Stomach (tissue), 9 donors: ENCODE measurements around the gene KANSL3. TPM values are rescaled to one million over a fixed set of nuclear protein-coding genes. Genes with fewer than 3 reads are reported as not detected.
A peak's percentile ranks its signal among the peaks of the same experiment; 100 is the strongest.

Source experiments
- DNase-seq, 2 donors: peaks; one replicate each; pipeline versions ENCODE4 v3.0.0 to v3.0.0-alpha.2; 2013 to 2019
- H3K27ac ChIP-seq, 5 donors: fragments of 200-600 bp in 4 of 5; sonication (generic) in 4 of 5; one replicate each; pipeline ENCODE4 v1.5.1; 2013 to 2019; ENCODE audit warnings: mild to moderate bottlenecking in 1 of 5, moderate library complexity in 1 of 5
- H3K27me3 ChIP-seq, 3 donors: fragments of 200-600 bp; sonication (generic); one replicate each; pipeline ENCODE4 v1.5.1; 2017 to 2019; ENCODE audit warnings: mixed run types in 1 of 3
- H3K36me3 ChIP-seq, 4 donors: fragments of 200-600 bp; sonication (generic); 1 replicate in 3 of 4; 2 replicates in 1 of 4; pipeline ENCODE4 v1.5.1; 2016 to 2019
- H3K4me1 ChIP-seq, 4 donors: fragments of 200-600 bp; sonication (generic); one replicate each; pipeline ENCODE4 v1.5.1; 2016 to 2019
- H3K4me3 ChIP-seq, 4 donors: fragments of 200-600 bp; sonication (generic) in 3 of 4; one replicate each; pipeline ENCODE4 v1.5.1; 2016 to 2019; ENCODE audit warnings: mild to moderate bottlenecking in 1 of 4
- H3K9me3 ChIP-seq, 4 donors: fragments of 200-600 bp; sonication (generic); one replicate each; pipeline ENCODE4 v1.5.1; 2016 to 2019
- EP300 ChIP-seq: sonication (generic); formaldehyde crosslinking; IDR thresholded peaks from one replicate; pipeline ENCODE4 v1.6.1; 2017; ENCODE audit warnings: antibody characterized with exemption
- POLR2A ChIP-seq, 4 donors: fragments of 450-650 bp; IDR thresholded peaks; one replicate each; pipeline ENCODE4 v1.6.1; 2016; ENCODE audit warnings: antibody characterized with exemption in 4 of 4, control low read depth in 2 of 4, mild to moderate bottlenecking in 1 of 4, moderate library complexity in 1 of 4
- POLR2AphosphoS5 ChIP-seq, 3 donors: sonication (generic); formaldehyde crosslinking; IDR thresholded peaks; one replicate each; pipeline ENCODE4 v1.6.1; 2016; ENCODE audit warnings: antibody characterized with exemption in 3 of 3
- WGBS, 5 donors: extraction: QIAGEN DNeasy Blood & Tissue Kit in 3 of 5; methylation state at CpG; one replicate each; pipeline versions ENCODE4 v1.1.5 to v1.1.7; 2013 to 2018; 5-methylcytosine and 5-hydroxymethylcytosine counted together
- intact Hi-C: fragments of 100-400 bp; cut with DNase I; formaldehyde crosslinking; loops from one replicate; pipeline ENCODE4 v1.15.1; 2023; ENCODE audit warnings: low total_unique reads
- polyA plus RNA-seq, 3 donors: library from polyadenylated mRNA; stranded (reverse); fragments of 200-250 nt; gene quantifications; one replicate each; pipeline ENCODE4 v1.2.3, GENCODE V29; 2013
- total RNA-seq, 5 donors: library from RNA; depleted of rRNA; stranded (reverse); fragments of >200 nt; gene quantifications; one replicate each; pipeline versions ENCODE4 v1.1.0 to v1.2.3, GENCODE V29; 2014 to 2016
- TF ChIP-seq, protein P1 (sequence below), 7 experiments: fragments of 450-650 bp in 4 of 7; fragments of 200-600 bp in 3 of 7; sonication (generic) in 3 of 7; IDR thresholded peaks; one replicate each; pipeline ENCODE4 v1.5.1; 2016 to 2019; ENCODE audit warnings: antibody characterized with exemption in 7 of 7, control low read depth in 2 of 7, mild to moderate bottlenecking in 1 of 7
- donor health status: healthy with polysubstance abuse.
- donor health status: Bipolar disorder and iron deficiency.
- donor health status: healthy.

The KANSL3 gene
- total and polyA plus RNA-seq, 8 donors, result 13.6 to 139 (median 30.2) TPM

- no peak overlapping the region for H3K27ac ChIP-seq
Measured at GRCh38 chr2:96575785-96576456, 62.2 kb downstream of the KANSL3 start.

DNA sequence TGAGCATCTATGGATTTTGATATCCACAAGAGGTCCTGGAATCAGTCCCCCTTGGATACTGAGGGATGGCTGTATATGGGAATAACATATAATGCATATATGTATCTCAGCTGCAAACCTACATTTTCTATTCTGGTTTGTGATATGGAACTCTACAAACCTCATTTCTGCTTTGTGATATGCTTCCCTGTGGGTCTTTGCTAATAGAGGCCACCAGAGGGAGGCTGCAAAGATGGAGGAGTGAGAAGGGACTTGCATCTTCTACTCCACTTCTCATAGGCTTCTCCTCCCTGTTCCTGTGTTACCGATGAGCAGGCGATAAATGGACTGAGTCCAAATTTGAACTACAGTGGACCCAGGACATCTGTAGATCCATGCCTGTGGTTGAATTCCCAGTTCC lies 63.7 kb downstream of the KANSL3 start:
- peaks cover 0 to 8% (median 2%) of the 10 kb centered on the region in 4 donors for H3K4me1 ChIP-seq
- no peaks in the 10 kb centered on the region for H3K36me3 ChIP-seq
- intact Hi-C loops, result no loop called here
- no peak for DNase-seq
- 97 to 100% (median 98%) methylated on average over 2 of the region's 2 CpGs for WGBS, 5 donors
- H3K4me3 ChIP-seq, result no peak overlapping the region
- TF ChIP-seq POLR2AphosphoS5 (IDR thresholded peaks at IDR 0.05), result no peak
- TF ChIP-seq EP300, result no peak
- TF ChIP-seq POLR2A (IDR thresholded peaks at IDR 0.05), result no peak
- TF ChIP-seq, protein P1, sequence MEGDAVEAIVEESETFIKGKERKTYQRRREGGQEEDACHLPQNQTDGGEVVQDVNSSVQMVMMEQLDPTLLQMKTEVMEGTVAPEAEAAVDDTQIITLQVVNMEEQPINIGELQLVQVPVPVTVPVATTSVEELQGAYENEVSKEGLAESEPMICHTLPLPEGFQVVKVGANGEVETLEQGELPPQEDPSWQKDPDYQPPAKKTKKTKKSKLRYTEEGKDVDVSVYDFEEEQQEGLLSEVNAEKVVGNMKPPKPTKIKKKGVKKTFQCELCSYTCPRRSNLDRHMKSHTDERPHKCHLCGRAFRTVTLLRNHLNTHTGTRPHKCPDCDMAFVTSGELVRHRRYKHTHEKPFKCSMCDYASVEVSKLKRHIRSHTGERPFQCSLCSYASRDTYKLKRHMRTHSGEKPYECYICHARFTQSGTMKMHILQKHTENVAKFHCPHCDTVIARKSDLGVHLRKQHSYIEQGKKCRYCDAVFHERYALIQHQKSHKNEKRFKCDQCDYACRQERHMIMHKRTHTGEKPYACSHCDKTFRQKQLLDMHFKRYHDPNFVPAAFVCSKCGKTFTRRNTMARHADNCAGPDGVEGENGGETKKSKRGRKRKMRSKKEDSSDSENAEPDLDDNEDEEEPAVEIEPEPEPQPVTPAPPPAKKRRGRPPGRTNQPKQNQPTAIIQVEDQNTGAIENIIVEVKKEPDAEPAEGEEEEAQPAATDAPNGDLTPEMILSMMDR (IDR thresholded peaks at IDR 0.05), result no peak
- no peak overlapping the region for H3K27ac ChIP-seq
- no peaks in the 10 kb centered on the region for H3K9me3 ChIP-seq
- no peaks in the 10 kb centered on the region for H3K27me3 ChIP-seq

More at GRCh38 chr2:96575785-96576456, 62.2 kb downstream of the KANSL3 start:
- DNase-seq, result peak in 1 of 2 donors; percentile 36
- Histone ChIP-seq H3K27me3 (no peaks in the 10 kb centered on the region), H3K4me1 (peaks cover 0 to 8% (median 2%) of the 10 kb centered on the region in 4 donors), H3K4me3 (no peak overlapping the region), H3K9me3 (no peaks in the 10 kb centered on the region), H3K36me3 (no peaks in the 10 kb centered on the region)
- TF ChIP-seq POLR2A (IDR thresholded peaks at IDR 0.05) (no peak), EP300 (no peak), POLR2AphosphoS5 (IDR thresholded peaks at IDR 0.05) (no peak)
- TF ChIP-seq, protein P1 (IDR thresholded peaks at IDR 0.05), result no peak
- WGBS, 5 donors, result 19 to 68% (median 60%) methylated on average over 1 of the region's 1 CpG
- intact Hi-C loops, result no loop called here

- Histone ChIP-seq H3K9me3 (no peaks in the 10 kb centered on the region), H3K4me1 (no peaks in the 10 kb centered on the region), H3K27me3 (no peaks in the 10 kb centered on the region), H3K36me3 (no peaks in the 10 kb centered on the region), H3K27ac (no peak overlapping the region), H3K4me3 (no peak overlapping the region)
- DNase-seq, result no peak
- TF ChIP-seq POLR2A (IDR thresholded peaks at IDR 0.05), result no peak
- TF ChIP-seq EP300, result no peak
- no peak for TF ChIP-seq POLR2AphosphoS5 (IDR thresholded peaks at IDR 0.05)
- TF ChIP-seq, protein P1 (IDR thresholded peaks at IDR 0.05), result no peak
- WGBS, 5 donors, result 88 to 100% (median 94%) methylated on average over 3 of the region's 3 CpGs
- intact Hi-C loops, result no loop called here
Measured at GRCh38 chr2:96568094-96568493, 70.0 kb downstream of the KANSL3 start.

GRCh38 chr2:96565111-96565510 lies 73.0 kb downstream of the KANSL3 start:
- Histone ChIP-seq H3K9me3 (no peaks in the 10 kb centered on the region), H3K27me3 (no peaks in the 10 kb centered on the region), H3K4me1 (no peaks in the 10 kb centered on the region), H3K36me3 (no peaks in the 10 kb centered on the region), H3K27ac (no peak overlapping the region), H3K4me3 (no peak overlapping the region)
- no peak for TF ChIP-seq POLR2A (IDR thresholded peaks at IDR 0.05)
- TF ChIP-seq, protein P1 (IDR thresholded peaks at IDR 0.05), result no peak
- no peak for TF ChIP-seq EP300
- TF ChIP-seq POLR2AphosphoS5 (IDR thresholded peaks at IDR 0.05), result no peak
- WGBS, 5 donors, result 61 to 79% (median 74%) methylated on average over 5 of the region's 5 CpGs
- DNase-seq, result no peak
- intact Hi-C loops, result no loop called here
